CD4-positive, alpha-beta T cell treated with Interleukin-21 for 1 hour (primary cell): ENCODE results near the gene SCUBE3.

Source experiments
- DNase-seq: peaks from one replicate; pipeline ENCODE4 v3.0.0-alpha.2; 2020

SCUBE3 gene

GRCh38 chr6:35213824-35214756, at the start of gene SCUBE3:
Gene SCUBE3, plus strand, starts transcription at chr6:35213956. Its CDS starts 463 bp downstream, at chr6:35214419.
- no peak for DNase-seq

GRCh38 chr6:35164277-35164676, 49.5 kb upstream of the SCUBE3 start:
- no peak for DNase-seq

- DNase-seq, result no peak
Measured at GRCh38 chr6:35164868-35165267, 48.9 kb upstream of the SCUBE3 start.

- no peak for DNase-seq
Measured at GRCh38 chr6:35165630-35166071, 48.1 kb upstream of the SCUBE3 start.

GRCh38 chr6:35166116-35166515, 47.6 kb upstream of the SCUBE3 start:
- DNase-seq, result no peak

- no peak for DNase-seq
Measured at GRCh38 chr6:35166520-35166919, 47.2 kb upstream of the SCUBE3 start.

- DNase-seq, result no peak
Measured at GRCh38 chr6:35167505-35167904, 46.3 kb upstream of the SCUBE3 start.

- DNase-seq, result no peak
Measured at GRCh38 chr6:35168461-35168861, 45.3 kb upstream of the SCUBE3 start.

- DNase-seq, result no peak
Measured at GRCh38 chr6:35170166-35170565, 43.6 kb upstream of the SCUBE3 start.

GRCh38 chr6:35170891-35171290, 42.9 kb upstream of the SCUBE3 start:
- no peak for DNase-seq

- no peak for DNase-seq
Measured at GRCh38 chr6:35173044-35173426, 40.7 kb upstream of the SCUBE3 start.

GRCh38 chr6:35173427-35174087, 40.2 kb upstream of the SCUBE3 start:
- DNase-seq, result peak; percentile 5

GRCh38 chr6:35174088-35174434, 39.7 kb upstream of the SCUBE3 start:
- no peak for DNase-seq

GRCh38 chr6:35174501-35174900, 39.3 kb upstream of the SCUBE3 start:
- DNase-seq, result no peak

- no peak for DNase-seq
Measured at GRCh38 chr6:35176301-35177024, 37.3 kb upstream of the SCUBE3 start.

GRCh38 chr6:35177157-35177556, 36.6 kb upstream of the SCUBE3 start:
- no peak for DNase-seq

- DNase-seq, result no peak
Measured at GRCh38 chr6:35177596-35177995, 36.2 kb upstream of the SCUBE3 start.

- no peak for DNase-seq
Measured at GRCh38 chr6:35178012-35178411, 35.7 kb upstream of the SCUBE3 start.

GRCh38 chr6:35178932-35179832, 34.6 kb upstream of the SCUBE3 start:
- no peak for DNase-seq

- DNase-seq, result no peak
Measured at GRCh38 chr6:35179901-35180535, 33.7 kb upstream of the SCUBE3 start.

GRCh38 chr6:35181308-35181932, 32.3 kb upstream of the SCUBE3 start:
- DNase-seq, result no peak
